ENCODE data around the gene RYK. TPM values are rescaled to one million over a fixed set of nuclear protein-coding genes. Genes with fewer than 3 reads are reported as not detected.
"Not testable (repeated sequence)": the region's sequence is repeated elsewhere in the genome, so short reads cannot be mapped to it uniquely, and the experiment has no call there.

The RYK gene
- total RNA-seq, 1 donor from 2014 or later, result 43.7 TPM

DNA sequence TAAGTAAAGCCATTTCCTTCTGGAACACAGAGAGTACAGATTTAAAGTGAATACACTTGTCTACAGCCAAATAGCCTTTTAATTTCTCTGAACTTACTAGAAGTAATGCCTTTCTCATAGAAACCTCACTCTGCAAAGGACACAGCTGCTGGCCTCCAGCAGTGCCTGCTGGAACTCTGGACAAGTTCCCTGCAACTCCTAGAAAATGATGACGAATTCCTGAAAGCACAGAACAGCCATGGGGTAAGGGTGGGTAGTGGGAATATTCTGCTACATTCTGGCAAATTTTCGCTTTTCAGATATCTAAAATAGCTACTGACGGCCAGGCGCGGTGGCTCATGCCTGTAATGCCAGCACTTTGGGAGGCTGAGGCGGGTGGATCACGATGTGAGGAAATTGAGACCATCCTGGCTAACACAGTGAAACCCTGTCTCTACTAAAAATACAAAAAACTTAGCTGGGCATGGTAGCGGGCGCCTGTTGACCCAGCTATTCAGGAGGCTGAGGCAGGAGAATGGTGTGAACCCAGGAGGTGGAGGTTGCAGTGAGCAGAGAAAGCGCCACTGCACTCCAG is 34.4 kb downstream of the RYK start:
- no peak for DNase-seq (ENCODE audit: low spot score)

DNA sequence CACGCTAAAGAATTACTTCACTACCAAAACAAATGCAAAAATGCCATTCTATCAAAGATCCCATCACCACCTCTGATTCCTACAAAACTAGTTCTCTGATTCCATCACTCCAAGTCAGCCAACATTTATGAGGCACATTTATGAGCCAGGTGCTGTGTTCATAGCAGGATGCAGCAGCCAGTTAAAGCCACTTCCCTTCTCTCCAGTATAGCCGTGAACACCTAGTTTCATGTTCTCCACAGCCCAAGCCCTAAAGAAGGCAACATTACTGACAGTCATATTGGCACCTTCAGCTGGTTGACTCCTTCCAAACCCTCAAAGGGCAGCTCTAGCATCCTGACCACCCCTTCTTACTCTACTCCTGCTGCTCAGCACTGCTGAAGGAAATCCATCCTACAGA is 36.4 kb downstream of the RYK start:
- no peak for DNase-seq (ENCODE audit: low spot score)

DNA sequence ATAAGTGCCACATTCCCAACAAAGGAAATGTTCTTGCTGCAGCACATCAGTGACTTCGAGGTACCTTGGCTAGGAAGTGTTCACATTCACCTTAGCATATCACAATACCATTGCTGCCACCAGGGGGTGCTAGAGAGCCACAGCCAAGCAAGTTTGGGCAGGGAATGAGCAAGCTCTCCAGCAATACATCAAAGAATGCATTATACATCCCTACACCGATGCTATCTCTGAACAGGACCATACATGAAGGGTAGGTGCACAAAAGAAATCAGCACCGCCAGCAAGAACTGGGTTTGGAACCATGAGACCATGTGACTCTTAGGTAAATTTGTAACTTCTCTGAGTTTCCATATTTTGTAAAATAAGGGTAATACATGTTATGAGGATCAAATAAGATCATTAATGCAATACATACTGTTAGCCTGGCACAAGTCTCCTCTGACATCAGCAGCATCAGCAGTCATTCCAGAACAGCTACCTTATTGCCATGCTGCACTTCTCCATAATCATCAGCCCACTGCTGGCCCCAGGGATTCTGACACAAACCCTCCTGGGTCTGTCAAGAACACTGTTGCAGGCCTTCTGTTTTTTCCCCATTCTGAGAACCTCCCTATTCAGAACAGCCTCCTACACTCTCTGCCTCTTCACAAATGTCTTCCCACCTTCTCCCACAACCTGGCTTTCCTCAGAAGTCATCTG is 37.5 kb downstream of the RYK start:
- DNase-seq (ENCODE audit: low spot score), result peak; percentile 85

DNA sequence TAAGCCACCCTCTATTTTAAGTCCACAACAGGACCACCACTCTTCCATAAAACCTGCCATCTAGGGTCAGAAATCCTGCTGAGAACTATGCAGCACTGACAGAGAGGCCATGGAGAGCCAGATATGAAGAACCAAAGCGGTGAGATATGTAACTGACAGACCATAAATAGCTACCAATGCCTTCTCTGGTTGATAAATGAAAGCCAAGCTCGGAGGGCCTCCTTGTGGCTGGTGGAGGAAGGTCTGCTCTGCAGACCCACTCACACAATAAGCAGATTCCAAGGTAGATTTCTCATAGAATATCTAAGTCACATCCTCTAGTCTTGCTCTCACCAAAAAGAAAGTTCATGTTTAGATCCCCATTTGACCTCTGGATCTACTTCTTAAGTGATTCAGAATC is 38.9 kb downstream of the RYK start:
- no peak for DNase-seq (ENCODE audit: low spot score)

DNA sequence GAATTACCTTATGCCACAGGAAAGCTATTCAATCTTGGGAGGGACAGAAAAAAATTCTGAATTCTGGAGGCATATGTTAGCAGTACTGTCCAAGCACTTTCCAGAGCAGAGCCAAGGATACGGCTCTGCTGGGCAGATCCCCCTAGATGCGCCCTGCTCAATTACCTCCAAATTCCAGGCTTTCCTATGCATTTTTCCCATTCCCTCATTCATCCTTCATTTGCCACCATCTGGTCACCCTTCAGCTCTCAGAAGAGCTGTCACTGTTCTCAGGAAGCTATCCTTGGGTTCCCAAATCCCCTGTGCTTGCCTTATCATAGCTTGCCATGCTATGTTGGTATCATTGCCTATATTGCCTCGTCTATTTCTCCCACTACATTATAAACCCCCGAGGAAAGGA is 45.2 kb downstream of the RYK start:
- DNase-seq (ENCODE audit: low spot score), result no peak

DNA sequence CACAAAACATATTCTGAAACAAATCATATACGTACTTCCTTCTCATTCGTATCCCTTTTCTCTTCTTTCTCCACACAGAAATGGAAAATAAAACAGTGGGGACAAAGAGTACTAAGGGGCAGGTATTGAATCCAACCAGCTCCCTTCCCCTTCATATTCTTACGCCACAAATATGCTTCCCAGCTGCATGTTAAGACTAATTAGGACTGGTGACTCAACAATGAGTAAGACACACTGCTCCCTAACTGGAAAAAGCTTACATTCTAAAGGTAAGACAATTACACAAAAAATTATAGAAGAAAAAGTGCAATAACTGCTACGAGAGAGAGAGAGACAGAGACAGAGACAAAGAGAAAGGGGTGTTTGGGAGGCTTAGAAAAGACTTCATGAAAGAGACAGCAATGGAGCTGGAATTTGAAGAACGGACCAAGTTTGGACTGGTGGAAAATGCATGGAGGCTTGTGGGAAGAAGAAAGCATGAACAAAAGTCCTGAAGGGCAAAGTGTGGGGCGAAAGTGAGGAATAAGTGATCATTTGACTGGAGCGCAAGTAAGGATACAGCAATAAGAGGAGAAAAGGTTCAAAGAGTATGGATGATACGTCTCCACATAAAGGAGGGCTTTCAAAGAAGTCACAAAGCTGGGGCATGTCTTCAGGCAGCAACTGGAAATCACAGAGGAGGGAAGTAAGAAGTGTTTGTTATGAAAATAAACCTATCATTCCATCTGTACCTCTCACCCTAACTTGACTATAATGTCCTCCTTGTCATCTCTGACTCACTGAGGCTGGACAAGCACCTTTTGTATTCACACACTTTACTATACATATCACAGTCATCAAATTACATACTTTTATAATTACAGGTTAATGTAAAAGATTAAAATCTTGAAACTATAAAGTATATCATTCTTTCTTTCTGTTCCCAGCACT is 49.2 kb downstream of the RYK start:
- DNase-seq (ENCODE audit: low spot score), result no peak

DNA sequence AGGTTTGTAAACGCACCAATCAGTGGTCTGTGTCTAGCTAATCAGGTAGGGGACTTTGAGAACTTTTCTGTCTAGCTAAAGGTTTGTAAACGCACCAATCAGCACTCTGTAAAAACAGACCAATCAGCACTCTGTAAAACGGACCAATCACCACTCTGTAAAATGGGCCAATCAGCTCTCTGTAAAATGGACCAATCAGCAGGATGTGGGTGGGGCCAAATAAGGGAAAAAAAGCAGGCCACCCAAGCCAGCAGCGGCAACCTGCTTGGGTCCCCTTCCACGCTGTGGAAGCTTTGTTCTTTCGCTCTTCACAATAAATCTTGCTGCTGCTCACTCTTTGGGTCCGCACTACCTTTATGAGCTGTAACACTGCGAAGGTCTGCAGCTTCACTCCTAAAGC is 50.8 kb downstream of the RYK start:
- not testable (repeated sequence) for DNase-seq (ENCODE audit: low spot score)

DNA sequence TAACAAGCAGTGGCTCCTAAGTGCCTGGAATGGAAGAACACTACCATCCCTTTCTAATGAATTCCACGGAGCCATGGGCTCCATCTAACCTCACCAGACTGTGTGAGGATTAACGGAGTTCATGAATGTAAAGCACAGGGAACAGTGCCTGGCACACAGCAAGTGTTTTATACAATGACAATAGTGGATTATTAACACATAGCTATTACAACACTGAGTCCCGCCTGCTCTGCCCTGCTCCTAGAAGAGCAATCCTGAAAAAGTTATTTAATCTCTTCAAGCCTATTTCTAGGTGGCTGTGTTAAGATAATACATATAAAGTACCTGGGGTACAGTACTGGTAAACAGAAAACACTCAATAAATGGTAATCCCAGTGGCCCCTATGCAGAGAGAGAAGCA is 51.4 kb downstream of the RYK start:
- DNase-seq (ENCODE audit: low spot score), result no peak

DNA sequence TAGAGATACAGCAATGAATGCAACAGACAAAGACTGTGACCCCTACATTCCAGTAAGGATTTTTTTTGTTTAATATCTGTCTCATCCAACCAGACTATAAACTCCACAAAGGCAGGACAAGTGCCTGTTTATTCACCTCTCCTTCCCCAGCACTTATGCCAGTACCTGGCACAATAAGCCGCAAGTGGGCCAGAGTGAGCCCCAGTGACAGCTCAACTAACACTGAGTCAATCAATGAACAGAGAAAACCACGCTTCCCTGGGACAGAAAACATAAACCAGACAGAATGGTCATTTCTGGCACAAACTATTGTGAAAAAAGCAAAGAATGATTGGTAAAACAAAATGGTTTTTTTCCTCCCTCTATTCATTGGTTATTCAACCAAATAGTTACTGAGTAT is 52.2 kb downstream of the RYK start:
- DNase-seq (ENCODE audit: low spot score), result no peak

DNA sequence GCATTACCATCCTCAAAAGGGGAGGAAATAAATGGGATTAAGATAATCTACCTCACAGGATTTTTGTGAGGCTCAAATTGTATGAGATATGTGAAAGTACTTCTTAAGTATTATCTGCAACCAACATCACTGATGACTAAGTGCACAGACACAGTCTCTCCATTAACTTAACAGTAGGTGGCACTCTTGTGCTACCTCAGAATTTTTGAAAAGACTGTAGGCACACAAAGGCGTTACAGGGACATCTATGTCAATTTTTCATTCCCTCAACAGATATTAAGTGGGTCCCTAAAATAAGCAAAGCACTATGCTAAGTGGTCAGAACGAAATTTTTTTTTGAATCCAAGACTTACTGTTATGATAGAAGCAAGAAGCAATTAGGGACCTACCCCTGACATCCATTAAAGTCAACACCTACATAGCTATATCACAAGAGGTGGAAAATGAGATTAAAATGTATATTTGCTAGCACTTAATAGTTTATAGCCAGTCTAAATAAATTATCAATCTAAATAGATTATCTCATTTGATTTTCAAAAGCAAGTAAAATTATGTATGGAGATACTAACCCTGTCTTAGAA is 52.9 kb downstream of the RYK start:
- DNase-seq (ENCODE audit: low spot score), result no peak

DNA sequence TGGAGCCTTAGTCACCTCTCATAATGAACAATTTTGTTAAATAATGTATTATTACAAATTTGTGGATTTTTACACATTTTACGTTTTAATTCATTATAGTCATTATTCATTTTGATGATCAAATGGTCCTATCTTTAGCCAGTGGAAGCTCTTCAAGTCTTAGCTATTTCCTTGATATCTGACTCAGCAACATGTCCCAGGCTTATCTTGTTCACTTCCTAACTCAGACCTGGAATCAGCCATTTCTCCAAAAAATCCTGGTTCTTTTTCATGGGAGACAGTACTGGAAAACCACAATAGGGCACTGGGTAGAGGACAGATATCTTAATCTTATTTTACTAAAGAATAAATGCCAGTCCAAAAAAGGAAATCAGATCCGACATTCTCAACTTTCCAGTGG is 56.4 kb downstream of the RYK start:
- DNase-seq (ENCODE audit: low spot score), result no peak

DNA sequence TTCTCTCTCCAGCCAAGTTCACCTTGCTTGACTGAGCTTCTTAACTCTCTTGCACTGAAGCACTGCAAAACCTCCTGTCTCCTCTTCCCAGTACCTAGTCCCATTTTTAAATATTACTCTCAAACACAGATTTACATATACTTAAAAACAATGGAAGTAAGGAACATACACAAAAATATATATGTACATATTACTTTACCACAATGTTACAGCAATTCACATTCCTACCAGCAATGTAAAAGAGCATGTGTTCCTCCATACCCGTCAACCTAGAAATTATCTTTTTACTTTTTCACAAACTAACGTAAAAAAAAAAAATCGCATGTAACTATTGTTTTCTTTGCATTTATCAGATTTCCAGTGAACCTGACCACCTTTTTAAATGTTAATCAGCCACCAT is 60.4 kb downstream of the RYK start:
- DNase-seq (ENCODE audit: low spot score), result no peak

DNA sequence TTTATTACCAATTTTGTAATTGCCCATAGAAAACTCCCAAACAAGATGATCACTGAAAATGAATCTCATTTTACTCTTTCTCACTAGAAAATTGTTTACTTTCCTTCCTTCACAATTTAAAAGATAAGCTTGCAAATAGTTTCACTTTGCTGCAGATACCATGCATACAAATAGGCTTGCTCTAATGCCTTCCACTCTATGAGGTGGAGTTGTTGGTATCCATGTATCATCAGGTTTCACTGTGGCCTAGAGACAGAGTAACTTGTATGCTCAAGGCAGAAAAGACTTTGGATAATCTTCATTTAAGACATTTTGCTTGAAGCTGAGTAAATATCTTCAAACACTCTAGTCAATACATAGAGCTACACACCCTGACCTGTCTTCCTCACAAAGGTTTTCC is 60.8 kb downstream of the RYK start:
- DNase-seq (ENCODE audit: low spot score), result no peak

DNA sequence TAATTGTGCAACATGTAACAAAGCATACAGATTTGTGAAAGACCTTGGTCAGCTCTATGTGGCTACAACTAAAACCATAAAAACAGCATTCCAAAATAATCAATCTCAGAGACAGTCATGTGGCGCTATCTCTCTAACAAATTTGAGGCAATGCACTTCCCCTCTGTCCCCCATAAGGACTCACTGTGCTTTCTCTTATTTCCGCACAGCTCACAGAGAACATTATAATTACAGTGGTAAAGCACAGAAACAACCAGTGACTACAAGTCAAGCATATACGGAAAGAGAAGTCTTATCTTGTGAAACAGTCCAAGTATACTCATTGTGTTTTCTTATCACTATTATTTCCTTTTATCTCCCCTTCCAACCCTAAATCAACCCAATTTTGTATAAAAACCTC is 64.3 kb downstream of the RYK start:
- no peak for DNase-seq (ENCODE audit: low spot score)

DNA sequence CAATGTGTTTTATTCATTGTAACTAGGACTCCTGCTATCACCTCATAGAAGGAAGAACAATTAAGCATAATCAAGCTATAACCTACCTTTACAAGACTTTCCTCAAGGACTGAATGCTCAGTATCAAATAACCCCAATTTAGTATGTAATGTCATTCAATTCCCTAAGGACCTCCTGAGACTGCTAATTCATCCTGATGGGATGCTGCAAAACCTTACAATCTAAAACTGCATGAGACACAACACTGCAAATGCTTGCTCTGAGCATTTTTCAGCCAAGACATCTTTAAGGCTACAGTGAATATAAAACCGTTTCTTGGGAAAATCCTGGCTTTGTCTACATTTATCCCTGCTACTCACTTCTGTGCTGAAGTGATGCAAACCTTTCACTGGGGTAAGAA is 69.9 kb downstream of the RYK start:
- no peak for DNase-seq (ENCODE audit: low spot score)

DNA sequence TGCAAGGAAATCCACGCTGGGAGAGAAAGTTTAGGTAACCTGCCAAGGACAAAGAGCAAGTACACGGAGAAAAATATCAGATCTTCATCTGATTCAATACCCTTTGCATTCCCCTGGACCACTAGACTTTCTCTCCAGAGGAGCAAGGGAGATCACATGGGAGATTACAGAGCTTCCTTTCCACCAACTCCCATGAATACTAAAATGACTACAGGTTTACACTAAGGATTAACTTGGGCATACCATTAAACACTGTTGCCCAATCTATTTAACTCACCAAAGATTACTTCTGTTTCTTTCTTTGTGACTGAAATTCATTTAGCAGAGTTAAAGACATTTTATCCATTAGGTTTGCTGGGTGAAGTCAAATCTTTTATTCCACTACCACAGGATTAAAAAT is 71.2 kb downstream of the RYK start:
- DNase-seq (ENCODE audit: low spot score), result no peak

DNA sequence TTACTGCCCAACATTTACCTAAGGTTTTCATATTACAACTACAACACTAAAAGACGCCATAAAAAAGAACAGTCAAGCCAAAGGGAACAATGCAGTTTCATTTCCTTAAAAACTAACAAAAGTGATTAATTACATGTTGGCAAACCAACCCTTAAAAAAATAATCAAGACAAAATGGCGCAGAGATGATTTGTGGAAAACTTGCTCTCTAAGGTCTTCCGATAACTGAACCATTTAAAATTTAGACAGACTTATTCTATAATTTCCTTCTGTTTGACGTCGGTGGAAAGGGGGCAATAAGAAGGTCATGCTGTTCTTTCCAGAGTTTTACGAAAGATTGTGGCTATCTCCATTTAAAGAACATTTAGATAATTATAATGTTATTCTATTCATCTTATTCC is 87.6 kb downstream of the RYK start:
- DNase-seq (ENCODE audit: low spot score), result no peak

DNA sequence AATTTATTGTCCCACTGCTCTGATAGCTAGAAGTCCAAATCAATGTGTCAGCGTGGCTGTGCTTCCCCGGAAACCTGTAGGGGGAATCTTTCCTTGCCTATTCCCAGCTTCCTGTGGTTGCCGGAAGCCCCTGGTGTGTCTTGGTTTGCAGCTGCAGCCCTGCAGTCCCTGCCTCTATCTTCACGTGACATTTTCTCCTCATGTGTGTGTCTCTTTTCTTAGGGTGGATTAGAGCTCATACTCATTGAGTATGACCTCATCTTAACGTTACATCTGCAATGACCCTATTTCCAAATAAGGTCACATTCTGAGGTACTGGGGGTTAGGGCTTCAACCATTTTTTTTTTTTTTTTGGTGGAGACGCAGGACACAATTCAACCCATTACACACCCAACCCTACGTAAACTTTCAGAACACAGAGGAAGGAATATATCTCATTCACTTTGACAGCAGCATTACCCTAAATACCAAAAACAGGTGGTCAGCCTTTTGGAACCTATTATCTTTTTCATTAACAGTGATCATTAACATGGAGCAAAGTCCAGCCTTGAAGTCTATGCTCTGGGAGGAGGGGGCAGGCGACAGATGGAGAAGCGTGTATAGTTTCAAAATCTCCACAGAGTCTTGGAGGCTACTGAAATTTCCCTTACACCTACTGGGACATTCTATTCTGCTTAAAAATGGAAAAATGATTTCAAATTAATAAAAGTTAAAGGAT is 88.6 kb downstream of the RYK start:
- DNase-seq (ENCODE audit: low spot score), result no peak

DNA sequence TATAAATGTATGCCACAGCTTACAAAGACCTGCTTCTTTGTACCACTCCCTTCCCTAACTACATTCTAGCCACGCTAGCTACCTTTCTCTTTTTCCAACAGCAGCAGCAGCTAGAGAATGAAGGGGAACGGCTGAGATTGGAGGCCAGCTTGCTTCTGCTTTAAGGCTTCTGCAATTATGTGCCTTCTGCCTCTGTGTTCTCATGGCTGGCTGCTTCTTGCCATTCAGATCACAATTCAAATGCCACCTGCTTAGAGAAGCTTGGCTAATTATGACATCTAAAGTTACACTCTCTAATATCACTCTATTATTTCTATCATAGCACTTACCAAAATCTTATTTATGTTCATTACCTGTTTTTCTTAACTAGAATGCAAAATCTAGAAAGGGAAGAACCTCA is 95.2 kb downstream of the RYK start:
- no peak for DNase-seq (ENCODE audit: low spot score)

DNA sequence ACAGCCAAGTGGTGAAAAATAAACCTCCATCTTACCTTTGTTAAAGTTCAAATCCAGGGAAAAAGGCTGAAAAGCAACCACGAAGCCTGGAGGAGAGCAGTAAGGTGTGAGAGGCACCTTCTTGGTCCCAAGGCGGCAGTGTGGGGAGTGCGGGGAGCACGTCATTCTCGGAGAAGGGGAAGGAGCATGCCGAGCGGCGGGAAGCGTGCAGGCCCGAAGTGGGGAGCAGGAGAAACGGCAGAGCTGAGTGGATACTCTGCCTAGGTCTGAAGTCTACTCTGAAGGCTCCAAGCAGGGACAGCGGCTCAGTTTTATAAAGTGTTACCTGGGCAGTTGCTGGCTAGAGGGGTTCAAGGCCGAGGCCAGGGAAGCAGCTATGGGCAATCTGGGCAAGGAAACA is 96.9 kb downstream of the RYK start:
- DNase-seq (ENCODE audit: low spot score), result no peak

DNA sequence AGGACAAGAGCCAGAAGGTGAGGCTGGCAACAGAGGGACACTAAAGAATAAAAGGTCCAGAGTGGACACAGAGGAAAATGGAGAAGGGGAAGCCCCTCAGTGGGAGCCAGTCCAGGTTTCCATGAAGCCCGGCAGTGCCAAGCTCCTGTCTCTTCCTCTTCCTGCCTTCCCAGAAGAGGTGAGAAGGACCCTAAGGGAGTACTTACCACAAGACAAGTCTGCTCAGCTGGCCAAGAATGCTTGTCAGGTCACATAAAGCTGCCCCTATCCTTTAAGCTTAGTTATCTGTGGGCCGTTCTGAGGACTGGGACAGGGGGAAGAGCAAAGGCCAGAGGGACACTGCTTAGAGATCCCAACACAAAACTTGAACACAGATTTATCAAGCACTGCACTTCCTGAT is 100.2 kb downstream of the RYK start:
- no peak for DNase-seq (ENCODE audit: low spot score)

DNA sequence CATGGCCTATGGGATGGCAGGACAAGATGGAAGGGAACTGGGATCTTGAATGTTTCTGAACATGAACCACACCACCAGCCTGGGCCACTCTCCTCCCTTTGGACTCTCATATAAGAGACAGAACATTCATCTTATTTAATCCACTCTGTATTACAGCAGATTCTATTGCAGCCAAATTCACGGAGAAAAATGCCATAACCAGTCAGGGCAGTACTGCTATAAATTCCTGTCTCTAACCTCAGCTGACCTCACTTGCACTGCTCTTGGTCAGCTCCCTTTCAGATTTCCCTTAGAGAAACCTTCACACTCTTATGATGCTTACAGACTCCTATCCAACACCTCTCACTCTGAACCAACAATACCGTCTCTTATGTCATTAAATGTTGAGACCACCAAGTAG is 101.4 kb downstream of the RYK start:
- no peak for DNase-seq (ENCODE audit: low spot score)
